ENCODE data around the gene SMO.

DNA sequence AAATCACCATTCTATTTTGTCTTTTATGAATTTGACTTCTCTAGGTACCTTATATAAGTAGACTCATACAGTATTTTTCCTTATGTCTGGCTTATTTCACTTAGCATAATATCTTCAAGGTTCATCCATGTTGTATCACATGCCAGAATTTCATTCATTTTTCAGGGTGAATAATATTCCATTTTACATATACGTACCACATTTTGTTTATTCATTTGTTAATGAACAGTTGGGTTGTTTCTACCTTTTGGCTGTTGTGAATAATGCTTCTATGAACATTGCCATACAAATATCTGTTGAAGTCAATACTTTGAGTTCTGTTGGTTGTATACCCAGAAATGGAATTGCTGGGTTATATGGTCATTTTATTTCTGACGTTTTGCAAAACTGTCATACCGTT lies 57.1 kb downstream of the SMO start:
- TF ChIP-seq, protein P1, sequence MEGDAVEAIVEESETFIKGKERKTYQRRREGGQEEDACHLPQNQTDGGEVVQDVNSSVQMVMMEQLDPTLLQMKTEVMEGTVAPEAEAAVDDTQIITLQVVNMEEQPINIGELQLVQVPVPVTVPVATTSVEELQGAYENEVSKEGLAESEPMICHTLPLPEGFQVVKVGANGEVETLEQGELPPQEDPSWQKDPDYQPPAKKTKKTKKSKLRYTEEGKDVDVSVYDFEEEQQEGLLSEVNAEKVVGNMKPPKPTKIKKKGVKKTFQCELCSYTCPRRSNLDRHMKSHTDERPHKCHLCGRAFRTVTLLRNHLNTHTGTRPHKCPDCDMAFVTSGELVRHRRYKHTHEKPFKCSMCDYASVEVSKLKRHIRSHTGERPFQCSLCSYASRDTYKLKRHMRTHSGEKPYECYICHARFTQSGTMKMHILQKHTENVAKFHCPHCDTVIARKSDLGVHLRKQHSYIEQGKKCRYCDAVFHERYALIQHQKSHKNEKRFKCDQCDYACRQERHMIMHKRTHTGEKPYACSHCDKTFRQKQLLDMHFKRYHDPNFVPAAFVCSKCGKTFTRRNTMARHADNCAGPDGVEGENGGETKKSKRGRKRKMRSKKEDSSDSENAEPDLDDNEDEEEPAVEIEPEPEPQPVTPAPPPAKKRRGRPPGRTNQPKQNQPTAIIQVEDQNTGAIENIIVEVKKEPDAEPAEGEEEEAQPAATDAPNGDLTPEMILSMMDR (conservative IDR thresholded peaks at IDR 0.05 in 1 of 2, IDR thresholded peaks at IDR 0.05 in 1 of 2; ENCODE audit: low read depth in 1 of 2, low read length in 2 of 2) = no peak
- no peak for TF ChIP-seq EZH2 (IDR thresholded peaks at IDR 0.05; ENCODE audit: low read length, missing control alignments)

Data from fibroblast of lung (primary cell).